ENCODE results near the gene CMTM7.
A peak's percentile ranks its signal among the peaks of the same experiment; 100 is the strongest.
"Not testable (repeated sequence)": the region's sequence is repeated elsewhere in the genome, so short reads cannot be mapped to it uniquely, and the experiment has no call there.

CMTM7 gene

DNA sequence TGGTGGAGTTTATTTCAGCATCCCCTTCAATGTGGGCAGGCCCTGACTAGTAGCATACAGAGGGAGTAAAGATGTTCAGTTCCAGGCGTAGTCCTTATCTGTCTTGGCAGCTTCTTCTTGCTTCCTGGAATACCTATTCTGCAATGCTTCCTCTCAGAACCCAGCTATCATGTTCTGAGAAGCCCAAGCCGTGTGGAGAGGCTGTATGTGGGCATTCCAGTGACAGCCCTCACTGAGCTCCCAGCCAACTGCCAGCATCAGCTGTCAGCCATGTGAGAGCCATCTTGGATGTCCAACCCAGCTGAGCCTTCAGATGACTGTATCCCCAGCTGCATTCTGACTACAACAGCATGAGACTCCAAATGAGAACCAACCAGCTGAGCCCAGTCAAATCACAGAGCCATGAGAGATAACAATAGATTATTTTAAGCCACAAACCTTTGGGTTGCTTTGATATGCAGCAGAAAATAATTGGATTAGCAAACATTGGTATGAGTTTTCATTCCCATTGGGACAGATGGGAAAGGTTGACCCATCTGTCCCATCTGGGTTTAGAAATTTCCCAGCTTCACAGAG is 8.4 kb upstream of the CMTM7 start:
- DNase-seq (ENCODE audit: low read depth): no peak

DNA sequence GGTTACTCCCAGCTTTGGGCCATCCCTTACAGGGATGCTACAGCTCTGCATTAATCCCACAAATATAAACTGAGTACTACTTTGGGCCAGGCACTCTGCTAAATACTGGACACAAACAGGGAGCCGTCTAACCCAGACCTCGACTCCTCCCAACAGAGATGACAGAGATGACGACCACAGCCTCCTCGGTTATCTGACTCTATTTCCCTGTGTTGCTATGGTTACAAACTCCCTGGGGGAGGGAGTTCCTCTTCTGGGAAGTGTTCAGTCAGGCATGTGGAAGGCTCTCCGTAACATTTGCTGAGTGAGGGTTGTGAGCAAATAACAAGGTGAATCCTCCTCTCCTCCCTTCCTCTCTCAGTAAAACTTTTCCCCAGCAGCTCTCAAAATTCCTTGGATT is 6.7 kb upstream of the CMTM7 start:
- DNase-seq (ENCODE audit: low read depth): no peak

- DNase-seq (ENCODE audit: low read depth): no peak
Measured at GRCh38 chr3:32387512-32387911, 4.1 kb upstream of the CMTM7 start.

GRCh38 chr3:32389577-32389976 is 2.1 kb upstream of the CMTM7 start:
- DNase-seq (ENCODE audit: low read depth): not testable (repeated sequence)

DNA sequence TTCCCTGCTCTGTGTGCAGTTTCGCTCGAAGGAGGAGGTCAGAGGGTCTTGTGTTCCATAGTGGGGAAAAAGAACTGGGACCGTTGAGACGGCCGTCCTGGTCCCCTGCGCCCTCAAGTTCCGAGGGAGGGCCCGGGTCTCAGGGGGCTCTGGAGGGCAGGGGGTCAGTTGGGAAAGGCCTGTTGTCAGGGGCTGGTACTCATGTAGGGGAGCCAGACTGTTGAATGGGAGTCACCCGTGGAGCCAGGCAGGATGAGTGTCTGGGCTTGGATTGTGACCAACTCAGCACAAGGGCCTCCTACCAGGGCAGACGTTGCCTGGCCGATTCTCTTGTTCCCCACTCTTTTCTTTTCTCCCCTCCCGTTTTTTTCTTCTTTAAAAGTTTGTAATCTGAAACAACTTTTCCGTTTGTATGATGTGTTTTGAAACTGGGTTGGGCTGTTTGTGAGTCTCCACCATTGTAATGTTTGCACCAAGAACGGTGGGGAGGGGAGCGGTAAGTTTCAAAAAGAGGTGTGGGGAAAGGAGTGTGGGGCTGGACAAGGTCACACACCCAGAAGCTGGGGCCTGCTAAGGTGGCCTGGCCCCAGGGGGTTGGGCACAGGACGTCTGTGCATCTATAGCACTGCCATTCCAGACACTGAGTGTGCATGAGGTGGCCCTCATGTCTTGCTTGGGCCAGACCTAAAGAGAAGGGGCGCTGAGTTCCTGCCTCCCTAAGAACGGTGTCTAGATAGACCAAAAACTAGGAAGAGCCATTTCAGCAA is 1.1 kb downstream of the CMTM7 start:
- peak; percentile 48 for DNase-seq (ENCODE audit: low read depth)

GRCh38 chr3:32395496-32395895 is 3.8 kb downstream of the CMTM7 start:
- no peak for DNase-seq (ENCODE audit: low read depth)

DNA sequence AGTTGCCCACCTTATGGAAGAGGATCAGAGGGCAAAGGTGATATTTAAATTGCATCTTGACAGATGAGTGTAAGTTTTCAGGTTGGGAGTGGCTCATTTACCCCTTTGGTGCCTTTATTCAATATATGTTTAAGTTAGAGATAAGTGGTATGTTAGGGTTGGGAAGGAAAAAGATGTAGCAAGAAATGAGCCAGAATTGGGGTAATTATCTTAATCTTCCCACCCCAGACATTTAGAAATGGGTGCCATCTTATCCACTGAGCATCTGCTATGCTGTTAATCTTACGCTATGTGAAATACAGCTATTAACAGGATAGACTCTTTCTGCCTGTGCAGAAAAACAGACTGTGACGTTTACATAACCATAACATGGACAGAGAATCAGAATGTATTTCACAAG is 6.3 kb downstream of the CMTM7 start:
- no peak for DNase-seq (ENCODE audit: low read depth)

DNA sequence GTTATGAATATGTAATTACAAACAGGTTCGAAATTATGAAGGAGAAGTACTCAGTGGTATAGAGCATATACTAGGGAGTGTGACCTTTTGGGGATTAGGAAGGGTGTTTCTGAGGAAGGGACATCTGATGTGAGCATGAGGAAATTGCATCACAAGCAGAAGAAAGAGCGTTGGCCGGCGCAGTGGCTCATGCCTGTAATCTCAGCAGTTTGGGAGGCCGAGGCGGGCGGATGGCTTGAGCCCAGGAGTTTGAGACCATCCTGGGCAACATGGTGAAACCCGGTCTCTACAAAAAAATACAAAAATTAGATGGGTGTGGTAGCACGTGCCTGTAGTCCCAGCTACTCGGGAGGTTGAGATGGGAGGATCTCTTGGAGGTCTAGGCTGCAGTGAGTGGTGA is 6.9 kb downstream of the CMTM7 start:
- no peak for DNase-seq (ENCODE audit: low read depth)

- no peak for DNase-seq (ENCODE audit: low read depth)
Measured at GRCh38 chr3:32399030-32399620, 7.5 kb downstream of the CMTM7 start.

DNA sequence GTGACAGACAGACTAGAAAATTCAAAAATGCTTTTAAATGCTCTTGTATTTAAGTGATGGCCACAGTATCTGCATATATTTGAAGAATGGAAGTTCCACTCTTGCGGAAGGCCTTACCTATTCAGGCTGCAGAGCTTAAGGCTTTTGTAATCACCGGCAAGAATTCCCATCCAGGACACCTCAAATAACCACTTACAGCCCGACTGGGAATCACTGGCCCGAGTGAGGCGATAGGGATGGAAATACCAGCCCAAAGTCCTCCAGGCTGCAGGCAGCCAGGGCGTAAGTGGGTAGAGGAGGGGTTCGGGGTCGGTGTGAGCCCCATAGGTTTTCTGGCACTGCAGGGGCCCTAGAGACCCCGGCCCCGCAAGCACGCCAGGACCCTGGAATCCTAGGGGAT is 9.5 kb downstream of the CMTM7 start:
- no peak for DNase-seq (ENCODE audit: low read depth)

GRCh38 chr3:32401556-32402081 is 10.0 kb downstream of the CMTM7 start:
- no peak for DNase-seq (ENCODE audit: low read depth)

DNA sequence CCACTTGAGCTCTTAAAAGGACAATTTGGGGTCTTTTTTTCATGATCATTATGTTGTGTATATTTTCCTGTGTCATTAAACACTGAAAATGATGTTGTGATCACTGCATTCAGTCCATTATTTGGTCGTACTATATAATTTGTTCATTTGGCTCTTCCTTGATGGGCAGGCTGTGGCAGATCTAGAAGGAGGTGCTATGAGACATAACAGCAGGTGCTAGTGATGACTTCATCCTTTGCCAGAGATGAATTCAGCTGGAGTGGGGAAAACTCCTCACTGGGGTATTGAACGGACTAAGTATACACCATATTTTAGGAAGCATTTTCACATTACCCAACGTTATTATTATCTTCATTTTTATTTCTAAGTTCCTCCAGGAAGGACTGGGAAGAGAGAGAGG is 12.0 kb downstream of the CMTM7 start:
- no peak for DNase-seq (ENCODE audit: low read depth)

- DNase-seq (ENCODE audit: low read depth): no peak
Measured at GRCh38 chr3:32404714-32405113, 13.1 kb downstream of the CMTM7 start.

- DNase-seq (ENCODE audit: low read depth): no peak
Measured at GRCh38 chr3:32405155-32405554, 13.5 kb downstream of the CMTM7 start.

- no peak for DNase-seq (ENCODE audit: low read depth)
Measured at GRCh38 chr3:32405711-32406323, 14.2 kb downstream of the CMTM7 start.

DNA sequence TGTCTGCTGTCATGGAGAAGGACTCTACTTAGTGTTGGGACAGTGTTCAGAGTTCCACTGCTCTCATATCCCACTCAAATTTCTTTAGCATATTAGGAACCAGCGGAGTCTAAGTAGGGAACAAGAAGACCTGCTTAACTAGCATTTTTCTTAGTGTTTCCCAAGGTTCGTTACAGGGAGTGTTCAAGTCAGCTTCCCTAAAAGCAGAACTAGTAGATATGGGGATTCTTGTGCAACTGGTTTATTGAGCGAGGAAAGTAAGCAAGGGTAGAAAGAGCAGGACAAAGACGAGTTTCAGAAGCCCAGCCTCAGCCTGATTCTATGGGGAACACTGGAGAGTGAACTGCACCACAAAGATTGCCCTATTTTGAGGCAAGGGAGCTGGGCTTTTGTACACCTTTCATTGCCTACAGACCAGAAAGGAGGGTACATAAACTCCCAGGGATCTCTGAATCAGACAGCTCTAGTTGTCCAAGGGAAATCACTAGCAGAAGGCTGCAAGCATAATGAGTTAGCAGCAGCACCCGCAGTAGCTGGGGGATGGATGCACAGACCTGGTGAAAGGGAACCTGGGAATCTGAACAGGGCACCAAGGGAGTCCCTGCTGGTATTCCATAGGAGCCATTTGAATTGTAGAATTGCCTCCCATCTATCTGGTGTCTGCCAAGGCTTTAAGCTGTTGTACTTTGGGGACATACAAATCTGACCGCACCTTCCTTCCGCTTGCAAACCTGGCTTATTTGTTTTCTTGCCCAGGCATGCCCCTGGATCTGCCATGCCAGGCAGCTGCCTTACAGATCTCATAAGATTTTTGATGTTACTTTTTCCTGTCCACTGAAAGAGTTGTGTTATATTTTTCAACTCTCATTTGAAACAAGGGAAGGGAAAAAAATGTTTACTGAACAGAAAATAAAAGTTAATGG is 15.1 kb downstream of the CMTM7 start:
- no peak for DNase-seq (ENCODE audit: low read depth)

GRCh38 chr3:32410367-32411246 is 19.0 kb downstream of the CMTM7 start:
- DNase-seq (ENCODE audit: low read depth): no peak

DNA sequence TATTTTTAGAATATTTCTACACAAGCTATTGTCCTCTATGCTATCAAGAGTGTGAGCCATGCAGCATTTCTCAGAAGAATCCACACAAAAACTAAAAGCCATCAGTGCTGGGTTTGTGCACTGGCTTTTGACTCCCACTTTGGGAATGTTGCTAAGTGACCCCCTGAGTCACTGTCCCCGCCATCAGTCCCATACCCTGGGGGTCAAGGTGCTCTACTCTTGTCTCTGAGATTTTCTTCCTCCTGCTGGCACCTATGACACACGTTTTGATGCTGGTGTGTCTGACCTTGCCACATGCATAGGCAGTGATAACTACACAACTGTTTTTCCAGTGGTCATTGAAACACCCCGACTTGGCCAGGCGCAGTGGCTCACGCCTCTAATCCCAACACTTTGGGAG is 19.8 kb downstream of the CMTM7 start:
- no peak for DNase-seq (ENCODE audit: low read depth)

DNA sequence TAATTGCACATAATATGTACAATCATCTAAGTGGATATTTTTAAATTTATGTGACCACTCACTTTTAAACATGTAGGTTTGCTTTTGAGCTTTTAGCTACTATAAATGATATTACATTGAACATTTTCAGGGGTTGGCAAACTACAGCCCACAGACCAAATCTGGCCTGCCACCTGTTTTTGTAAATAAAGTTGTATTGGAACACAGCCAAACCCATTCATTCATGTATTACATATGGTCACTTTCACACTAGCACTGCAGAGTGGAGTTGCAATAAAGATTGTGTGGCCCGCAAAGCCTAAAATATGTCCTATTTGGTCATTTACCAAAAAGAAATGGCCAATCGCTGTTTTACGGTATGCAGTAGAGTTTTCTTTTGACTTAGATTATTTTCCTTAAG is 21.2 kb downstream of the CMTM7 start:
- no peak for DNase-seq (ENCODE audit: low read depth)

DNA sequence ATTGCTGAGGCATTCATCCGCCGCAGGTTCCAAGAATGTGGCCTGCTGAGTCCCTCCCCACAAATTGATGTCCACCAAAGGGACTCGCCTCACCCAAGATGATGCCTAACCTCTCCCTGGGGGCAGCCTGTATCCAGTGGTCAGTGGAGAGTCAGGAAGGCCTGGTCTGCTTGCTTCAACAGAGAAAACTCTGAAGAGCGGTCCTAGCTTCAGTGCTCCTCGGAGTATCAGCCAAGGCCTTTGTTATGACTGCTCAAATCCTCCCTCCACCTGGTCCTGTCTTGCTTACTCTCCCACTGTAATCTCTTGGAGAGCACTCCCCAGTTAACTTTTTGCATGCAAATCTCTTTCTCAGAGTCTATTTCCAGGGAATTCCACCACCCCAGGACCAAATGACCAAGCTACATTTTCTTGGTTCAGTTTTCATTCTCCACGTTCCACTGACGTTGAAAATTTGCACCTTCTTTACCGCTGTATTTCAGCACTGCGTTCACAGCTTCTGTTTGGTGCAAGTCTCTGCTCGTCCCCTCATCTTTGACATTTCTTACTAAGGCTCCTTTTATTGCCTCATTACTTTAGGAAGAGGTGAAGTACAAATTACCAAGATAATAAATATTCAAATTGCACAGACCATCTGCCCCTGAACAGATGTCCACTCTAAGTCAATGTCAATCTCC is 22.3 kb downstream of the CMTM7 start:
- DNase-seq (ENCODE audit: low read depth): no peak
